Natural killer cell treated with Interleukin-12 subunit alpha and Interleukin-12 subunit beta and Interleukin-15 and Interleukin-18, amount 100 ng/mL, for 72 hours (primary cell): Measurements from ENCODE around the gene SCPEP1. TPM values are rescaled to one million over a fixed set of nuclear protein-coding genes. Genes with fewer than 3 reads are reported as not detected.
A peak's percentile ranks its signal among the peaks of the same experiment; 100 is the strongest.
"Not testable (repeated sequence)": the region's sequence is repeated elsewhere in the genome, so short reads cannot be mapped to it uniquely, and the experiment has no call there.

Experiments
- ATAC-seq, 2 donors: fragments of 150-1000 bp; cut with Tn5 transposase in 1 of 2; sonication (Bioruptor Pico), chemical (Tn5 transposase) in 1 of 2; 2 replicates each; pipeline ENCODE4 v1.10.0; 2021
- DNase-seq: peaks from one replicate; pipeline ENCODE4 v3.0.0; 2022; ENCODE audit warnings: low spot score
- H3K27ac Mint-ChIP-seq, 2 donors: 1 replicate in 1 of 2; 2 replicates in 1 of 2; pipeline ENCODE4 v1.8.0; 2022; ENCODE audit warnings: mixed read lengths in 2 of 2, mild to moderate bottlenecking in 1 of 2, moderate library complexity in 1 of 2
- H3K27me3 Mint-ChIP-seq, 2 donors: 1 replicate in 1 of 2; 2 replicates in 1 of 2; pipeline ENCODE4 v1.8.0; 2022; ENCODE audit warnings: mixed read lengths in 2 of 2
- H3K36me3 Mint-ChIP-seq: one replicate; pipeline ENCODE4 v1.8.0; 2022; ENCODE audit warnings: mixed read lengths
- H3K4me1 Mint-ChIP-seq, 2 donors: 1 replicate in 1 of 2; 2 replicates in 1 of 2; pipeline ENCODE4 v1.8.0; 2022; ENCODE audit warnings: low read depth in 2 of 2, mixed read lengths in 2 of 2, mild to moderate bottlenecking in 1 of 2
- H3K4me3 Mint-ChIP-seq: one replicate; pipeline ENCODE4 v1.8.0; 2022; ENCODE audit warnings: mixed read lengths
- H3K9me3 Mint-ChIP-seq: 2 replicates; pipeline ENCODE4 v1.8.0; 2022; ENCODE audit warnings: mixed read lengths
- total RNA-seq, 2 donors: library from RNA; stranded (reverse); gene quantifications; one replicate each; pipeline ENCODE4 v1.2.3, GENCODE V29; 2022

SCPEP1 gene
- total RNA-seq, 2 donors from 2014 or later, result 13.2 to 21.7 TPM

GRCh38 chr17:56974055-56974454 is 3.9 kb upstream of the SCPEP1 start:
- ATAC-seq (no peak), DNase-seq (no peak)
- Mint-ChIP-seq H3K27ac (no peak overlapping the region), H3K4me3 (no peak overlapping the region), H3K9me3 (no peaks in the 10 kb centered on the region), H3K27me3 (peaks cover 11% of the 10 kb centered on the region in 2 donors), H3K36me3 (no peaks in the 10 kb centered on the region), H3K4me1 (peaks cover 10 to 15% of the 10 kb centered on the region in 2 donors)

- Mint-ChIP-seq H3K27me3 (peaks cover 8 to 11% of the 10 kb centered on the region in 2 donors), H3K27ac (no peak overlapping the region), H3K36me3 (no peaks in the 10 kb centered on the region), H3K9me3 (no peaks in the 10 kb centered on the region), H3K4me1 (peaks cover 12 to 16% of the 10 kb centered on the region in 2 donors), H3K4me3 (no peak overlapping the region)
- ATAC-seq (no peak), DNase-seq (no peak)
These were observed 2.3 kb upstream of the SCPEP1 start for GRCh38 chr17:56975656-56976055.

DNA sequence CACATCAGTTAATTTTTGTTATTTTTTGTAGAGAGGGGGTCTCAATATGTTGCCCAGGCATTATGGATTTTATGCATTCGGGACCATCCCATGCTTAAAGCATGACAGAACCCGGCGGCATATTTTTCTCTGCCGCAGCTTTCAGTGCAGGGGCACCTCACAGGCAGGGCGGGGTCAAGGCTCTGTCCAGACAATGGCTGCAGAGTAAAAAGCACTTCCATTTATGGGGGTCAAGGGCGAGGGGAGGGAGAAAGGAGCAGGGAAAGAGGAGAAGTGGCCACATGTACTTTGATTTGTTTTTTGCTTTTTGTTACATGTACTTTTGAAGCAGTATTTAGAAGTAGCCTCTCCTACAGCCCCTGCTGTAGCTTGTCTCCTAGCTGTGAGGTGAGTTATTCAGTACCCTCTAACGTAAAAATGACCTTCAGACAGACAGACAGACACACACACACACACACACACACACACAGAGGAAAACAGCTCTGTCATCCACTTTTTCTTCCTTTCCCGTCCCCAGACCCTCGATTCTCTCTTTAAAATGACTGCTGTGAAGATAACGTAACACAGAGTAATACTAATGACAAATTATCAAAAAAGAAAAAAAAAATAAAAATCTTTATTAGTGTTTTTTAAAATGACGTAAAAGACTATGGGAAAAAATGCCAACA is 856 bp upstream of the SCPEP1 start:
- DNase-seq, result no peak
- ATAC-seq, result no peak
- Mint-ChIP-seq H3K9me3 (no peaks in the 10 kb centered on the region), H3K27ac (no peak overlapping the region), H3K4me1 (peaks cover 12 to 16% of the 10 kb centered on the region in 2 donors), H3K4me3 (peak overlapping the region; percentile 90), H3K27me3 (peaks cover 8 to 11% of the 10 kb centered on the region in 2 donors), H3K36me3 (no peaks in the 10 kb centered on the region)

GRCh38 chr17:56978441-56979090 is 635 bp downstream of the SCPEP1 start:
- Mint-ChIP-seq H3K27ac (peak overlapping the region; percentile 42 to 76), H3K4me3 (peak overlapping the region; percentile 90), H3K36me3 (no peaks in the 10 kb centered on the region), H3K4me1 (peaks cover 12 to 16% of the 10 kb centered on the region in 2 donors), H3K27me3 (peaks cover 8 to 11% of the 10 kb centered on the region in 2 donors), H3K9me3 (no peaks in the 10 kb centered on the region)
- ATAC-seq (no peak), DNase-seq (no peak)

- ATAC-seq (no peak), DNase-seq (no peak)
- H3K27me3 Mint-ChIP-seq, result peaks cover 8 to 11% of the 10 kb centered on the region in 2 donors
- peaks cover 14 to 16% of the 10 kb centered on the region in 2 donors for H3K4me1 Mint-ChIP-seq
- peak overlapping the region; percentile 90 for H3K4me3 Mint-ChIP-seq
- H3K36me3 Mint-ChIP-seq, result no peaks in the 10 kb centered on the region
- H3K9me3 Mint-ChIP-seq, result no peaks in the 10 kb centered on the region
- peak overlapping the region in 1 of 2 donors; percentile 42 for H3K27ac Mint-ChIP-seq
These were observed 1.2 kb downstream of the SCPEP1 start for GRCh38 chr17:56979091-56979480.

GRCh38 chr17:56980526-56980925 is 2.6 kb downstream of the SCPEP1 start:
- not testable (repeated sequence) for H3K4me3 Mint-ChIP-seq, H3K9me3 Mint-ChIP-seq, H3K27ac Mint-ChIP-seq, ATAC-seq, DNase-seq, H3K36me3 Mint-ChIP-seq, H3K27me3 Mint-ChIP-seq
- H3K4me1 Mint-ChIP-seq, result peaks cover 16 to 17% of the 10 kb centered on the region in 2 donors

DNA sequence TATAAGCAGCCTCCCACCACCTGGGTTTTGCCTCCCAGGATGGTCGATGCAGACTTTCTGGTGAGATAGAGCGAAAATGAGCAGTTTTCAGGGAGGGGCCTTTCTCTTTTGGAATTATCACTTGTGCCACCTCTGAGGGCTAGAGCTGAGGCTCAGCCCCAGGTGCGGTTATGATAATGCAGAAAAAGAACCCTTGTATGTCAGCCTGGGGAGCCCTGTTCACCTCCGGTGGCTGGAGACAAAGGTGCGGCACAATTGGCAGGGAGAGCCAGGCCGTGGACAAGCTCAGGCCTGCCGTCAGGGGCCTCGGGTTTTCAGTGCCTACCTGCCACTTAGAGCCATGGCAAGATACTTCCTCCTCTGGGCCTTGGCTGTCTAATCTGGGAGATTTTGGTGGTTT is 4.4 kb downstream of the SCPEP1 start:
- Mint-ChIP-seq H3K9me3 (no peaks in the 10 kb centered on the region), H3K27ac (no peak overlapping the region), H3K4me1 (peaks cover 13 to 17% of the 10 kb centered on the region in 2 donors), H3K27me3 (no peaks in the 10 kb centered on the region), H3K36me3 (no peaks in the 10 kb centered on the region), H3K4me3 (no peak overlapping the region)
- DNase-seq, result no peak
- no peak for ATAC-seq

DNA sequence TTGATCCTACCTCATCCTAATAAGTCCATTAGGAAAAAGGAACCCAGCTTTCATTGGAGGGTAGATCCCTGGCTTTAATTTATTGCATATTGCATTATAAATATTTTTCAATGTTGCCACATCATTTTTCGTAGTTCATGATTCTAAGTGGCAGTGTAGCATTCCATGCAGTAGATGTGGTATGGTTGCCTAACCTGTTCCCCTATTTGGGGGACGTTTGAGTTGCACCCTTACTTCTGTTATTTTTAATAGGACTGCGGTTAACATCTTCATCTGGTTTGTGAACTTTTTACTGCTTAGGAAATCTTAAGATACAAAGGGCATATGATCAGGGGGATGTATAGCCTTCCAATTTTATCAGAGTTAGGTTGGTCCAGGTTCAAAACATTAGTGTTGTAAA is 5.4 kb downstream of the SCPEP1 start:
- Mint-ChIP-seq H3K27me3 (no peaks in the 10 kb centered on the region), H3K27ac (no peak overlapping the region), H3K4me1 (peaks cover 8 to 14% of the 10 kb centered on the region in 2 donors), H3K36me3 (peaks cover 5% of the 10 kb centered on the region), H3K9me3 (no peaks in the 10 kb centered on the region), H3K4me3 (no peak overlapping the region)
- ATAC-seq (no peak), DNase-seq (no peak)

- DNase-seq (no peak), ATAC-seq (no peak)
- H3K27ac Mint-ChIP-seq, result no peak overlapping the region
- H3K36me3 Mint-ChIP-seq, result peaks cover 5% of the 10 kb centered on the region
- H3K4me1 Mint-ChIP-seq, result peaks cover 0 to 5% of the 10 kb centered on the region in 2 donors
- no peak overlapping the region for H3K4me3 Mint-ChIP-seq
- no peaks in the 10 kb centered on the region for H3K9me3 Mint-ChIP-seq
- no peaks in the 10 kb centered on the region for H3K27me3 Mint-ChIP-seq
These were observed 7.6 kb downstream of the SCPEP1 start for GRCh38 chr17:56985371-56986162.

DNA sequence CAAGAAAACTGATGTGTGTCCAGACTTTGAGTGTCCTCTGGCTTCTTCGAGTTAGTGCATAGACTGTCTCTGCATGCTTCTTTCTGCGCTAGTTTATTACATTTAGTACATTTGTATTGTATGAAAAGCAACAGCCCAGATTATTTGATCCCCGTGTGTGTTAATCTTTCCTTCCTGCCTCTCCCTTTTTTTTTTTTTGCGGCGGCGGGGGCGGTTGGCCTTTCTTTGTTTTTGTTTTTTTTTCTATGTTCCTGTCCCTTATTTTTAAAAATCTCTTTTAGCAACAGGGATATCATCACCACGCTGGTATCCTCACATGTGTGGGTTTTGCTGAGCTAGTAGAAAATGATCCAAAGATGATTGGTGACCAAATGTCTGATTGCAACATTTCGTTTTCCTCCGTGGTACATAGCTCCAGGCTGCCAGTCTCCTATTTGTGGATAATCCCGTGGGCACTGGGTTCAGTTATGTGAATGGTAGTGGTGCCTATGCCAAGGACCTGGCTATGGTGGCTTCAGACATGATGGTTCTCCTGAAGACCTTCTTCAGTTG is 9.4 kb downstream of the SCPEP1 start:
- DNase-seq, result no peak
- no peak for ATAC-seq
- Mint-ChIP-seq H3K27ac (no peak overlapping the region), H3K4me3 (no peak overlapping the region), H3K9me3 (no peaks in the 10 kb centered on the region), H3K4me1 (peaks cover 0 to 5% of the 10 kb centered on the region in 2 donors), H3K27me3 (no peaks in the 10 kb centered on the region), H3K36me3 (peaks cover 5% of the 10 kb centered on the region)

DNA sequence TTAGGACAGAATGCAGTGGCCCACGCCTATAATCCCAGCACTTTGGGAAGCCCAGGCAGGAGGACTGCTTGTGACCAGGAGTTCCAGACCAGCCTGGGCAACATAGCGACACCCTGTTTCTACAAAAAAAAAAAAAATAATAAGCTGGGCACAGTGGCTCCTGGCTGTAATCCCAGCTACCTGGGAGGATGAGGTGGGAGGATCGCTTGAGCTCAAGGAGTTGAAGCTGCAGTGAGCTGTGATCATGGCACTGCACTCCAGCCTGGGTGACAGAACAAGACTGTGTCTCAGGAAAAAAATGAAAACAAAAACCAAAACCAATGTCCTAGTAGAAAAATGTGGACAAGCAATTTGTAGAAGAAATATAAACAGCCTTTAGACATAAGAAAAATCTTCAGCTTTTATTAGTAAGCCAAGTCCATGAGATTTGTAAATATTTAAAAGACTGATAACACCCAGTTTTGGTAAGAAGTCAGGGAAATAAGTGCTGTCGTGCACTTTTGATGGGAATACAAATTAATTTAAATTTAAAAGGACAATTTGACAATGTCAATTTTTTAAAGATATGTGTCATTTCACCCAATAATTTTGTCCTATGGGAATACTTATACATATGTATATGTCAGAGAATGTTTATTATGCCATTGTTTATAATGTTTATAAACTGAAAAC is 11.1 kb downstream of the SCPEP1 start:
- Mint-ChIP-seq H3K27ac (no peak overlapping the region), H3K9me3 (no peaks in the 10 kb centered on the region), H3K36me3 (peaks cover 5% of the 10 kb centered on the region), H3K27me3 (no peaks in the 10 kb centered on the region), H3K4me1 (peaks cover 0 to 3% of the 10 kb centered on the region in 2 donors), H3K4me3 (no peak overlapping the region)
- DNase-seq (no peak), ATAC-seq (no peak)

GRCh38 chr17:56992364-56992763 is 14.4 kb downstream of the SCPEP1 start:
- Mint-ChIP-seq H3K4me1 (no peaks in the 10 kb centered on the region), H3K27ac (no peak overlapping the region), H3K27me3 (no peaks in the 10 kb centered on the region), H3K36me3 (peaks cover 5% of the 10 kb centered on the region), H3K9me3 (no peaks in the 10 kb centered on the region), H3K4me3 (no peak overlapping the region)
- DNase-seq, result no peak
- ATAC-seq, result no peak

DNA sequence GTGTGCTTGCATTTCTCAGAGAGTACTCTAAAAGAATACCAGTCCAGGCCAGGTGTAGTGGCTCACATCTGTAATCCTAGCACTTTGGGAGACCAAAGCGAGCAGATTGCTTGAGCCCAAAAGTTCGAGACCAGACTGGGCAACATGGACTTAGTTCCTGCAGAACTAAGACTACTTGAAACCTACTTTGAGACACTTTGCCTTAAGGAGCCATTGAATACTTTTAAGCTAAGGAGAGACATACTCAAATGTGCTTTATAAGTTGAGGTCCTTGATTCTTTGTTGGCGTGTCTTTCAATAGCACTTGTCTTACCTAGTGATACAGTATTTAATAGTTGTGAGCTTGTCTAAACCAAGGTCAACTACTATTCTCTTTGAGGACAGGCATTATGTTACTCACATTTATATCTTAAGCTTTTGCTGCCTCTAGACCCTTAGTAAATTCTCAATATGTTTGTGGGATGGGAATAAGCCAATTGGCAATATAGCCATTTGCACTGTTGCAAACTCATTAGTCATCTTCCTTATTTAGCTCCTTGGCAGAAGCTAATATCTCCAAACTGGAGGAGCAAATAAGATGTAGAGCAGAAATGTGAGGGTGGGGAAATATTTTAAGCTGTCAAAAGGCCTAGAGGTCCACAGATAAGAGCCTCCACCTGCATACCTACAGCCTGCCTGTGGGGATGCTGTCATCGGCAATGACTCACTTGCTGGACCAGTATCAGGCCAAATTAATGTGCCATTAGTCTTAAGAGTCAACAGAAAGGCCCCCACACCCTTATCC is 16.3 kb downstream of the SCPEP1 start:
- DNase-seq (no peak), ATAC-seq (no peak)
- Mint-ChIP-seq H3K9me3 (no peaks in the 10 kb centered on the region), H3K27ac (no peak overlapping the region), H3K36me3 (no peaks in the 10 kb centered on the region), H3K4me1 (no peaks in the 10 kb centered on the region), H3K4me3 (no peak overlapping the region), H3K27me3 (no peaks in the 10 kb centered on the region)
